SK-N-SH (cell line): ENCODE data around the gene ELANE.

ENCODE experiments used
- CTCF ChIP-seq: fragments of 200-600 bp; sonication (generic); IDR thresholded peaks from 2 replicates; pipeline ENCODE4 v1.6.1; 2017; ENCODE audit warnings: antibody characterized with exemption, mild to moderate bottlenecking, moderate library complexity
- EP300 ChIP-seq, 2 experiments: IDR thresholded peaks; 2 replicates each; pipeline versions ENCODE4 v1.4.0 to v1.6.1; 2012; ENCODE audit warnings: borderline replicate concordance in 1 of 2, low read depth in 1 of 2, low read length in 1 of 2
- EZH2phosphoT487 ChIP-seq: fragments of 200-600 bp; sonication (generic); IDR thresholded peaks from 2 replicates; pipeline ENCODE4 v1.6.1; 2017; ENCODE audit warnings: low read depth, mixed run types, mild to moderate bottlenecking, antibody characterized with exemption, moderate library complexity, borderline replicate concordance
- FOSL2 ChIP-seq: IDR thresholded peaks from 2 replicates; pipeline ENCODE4 v1.4.0; 2012; ENCODE audit warnings: low read depth, mild to moderate bottlenecking, moderate library complexity, borderline replicate concordance
- GATA2 ChIP-seq: sonication (generic); formaldehyde crosslinking; IDR thresholded peaks from 2 replicates; pipeline ENCODE4 v1.5.0; 2020; ENCODE audit warnings: mild to moderate bottlenecking, missing genetic modification reagents
- MEF2A ChIP-seq: IDR thresholded peaks from 2 replicates; pipeline ENCODE4 v1.4.0; 2012; ENCODE audit warnings: low read depth, borderline replicate concordance
- NFIC ChIP-seq: IDR thresholded peaks from 2 replicates; pipeline ENCODE4 v1.4.0; 2012; ENCODE audit warnings: borderline replicate concordance
- POLR2AphosphoS5 ChIP-seq: IDR thresholded peaks from 2 replicates; pipeline ENCODE4 v1.6.1; 2012; ENCODE audit warnings: low read depth, low read length
- RAD21 ChIP-seq: IDR thresholded peaks from 2 replicates; pipeline ENCODE4 v1.6.1; 2012; ENCODE audit warnings: mild to moderate bottlenecking, low read length
- REST ChIP-seq: IDR thresholded peaks from 2 replicates; pipeline ENCODE4 v1.6.1; 2012; ENCODE audit warnings: mild to moderate bottlenecking, low read depth, low read length, moderate library complexity
- TAF1 ChIP-seq: IDR thresholded peaks from 2 replicates; pipeline ENCODE4 v1.6.1; 2012; ENCODE audit warnings: low read depth, mild to moderate bottlenecking, low read length, moderate library complexity, borderline replicate concordance
- TCF12 ChIP-seq: IDR thresholded peaks from 2 replicates; pipeline ENCODE4 v1.4.0; 2012
- TF ChIP-seq, protein P1 (sequence below): IDR thresholded peaks from 2 replicates; pipeline ENCODE4; 2012
- TF ChIP-seq, protein P2 (sequence below): IDR thresholded peaks from 2 replicates; pipeline ENCODE4 v1.4.0; 2012; ENCODE audit warnings: low read depth

DNA sequence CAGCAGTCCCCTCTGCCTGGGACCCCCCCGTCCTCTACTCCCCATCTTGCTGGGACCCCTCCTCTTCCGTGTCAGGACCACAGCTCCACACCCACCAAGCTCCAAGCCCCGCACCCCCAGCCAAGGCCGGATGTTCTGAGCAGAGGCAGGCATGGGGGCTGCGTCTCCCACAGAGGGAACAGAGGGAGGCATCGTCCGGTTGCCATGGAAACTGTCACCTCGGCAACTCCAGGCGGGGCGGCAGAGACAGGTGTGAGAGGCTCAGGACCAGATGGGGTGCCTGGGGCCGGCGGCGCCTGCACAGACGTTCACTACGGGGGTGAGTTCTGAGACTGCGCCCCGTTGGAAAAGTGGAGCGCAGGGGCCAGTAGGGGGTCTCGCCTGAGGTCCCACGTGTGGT lies 46.6 kb downstream of the ELANE start:
- TF ChIP-seq CTCF: no peak
- no peak for TF ChIP-seq NFIC
- TF ChIP-seq EP300 (IDR thresholded peaks at IDR 0.05; ENCODE audit: borderline replicate concordance in 1 of 2, low read depth in 1 of 2, low read length in 1 of 2): no peak
- no peak for TF ChIP-seq POLR2AphosphoS5
- TF ChIP-seq TAF1: no peak
- no peak for TF ChIP-seq MEF2A
- TF ChIP-seq GATA2 (CRISPR knock-in tag): no peak
- TF ChIP-seq RAD21: no peak
- no peak for TF ChIP-seq REST
- TF ChIP-seq FOSL2: no peak
- TF ChIP-seq, protein P1, sequence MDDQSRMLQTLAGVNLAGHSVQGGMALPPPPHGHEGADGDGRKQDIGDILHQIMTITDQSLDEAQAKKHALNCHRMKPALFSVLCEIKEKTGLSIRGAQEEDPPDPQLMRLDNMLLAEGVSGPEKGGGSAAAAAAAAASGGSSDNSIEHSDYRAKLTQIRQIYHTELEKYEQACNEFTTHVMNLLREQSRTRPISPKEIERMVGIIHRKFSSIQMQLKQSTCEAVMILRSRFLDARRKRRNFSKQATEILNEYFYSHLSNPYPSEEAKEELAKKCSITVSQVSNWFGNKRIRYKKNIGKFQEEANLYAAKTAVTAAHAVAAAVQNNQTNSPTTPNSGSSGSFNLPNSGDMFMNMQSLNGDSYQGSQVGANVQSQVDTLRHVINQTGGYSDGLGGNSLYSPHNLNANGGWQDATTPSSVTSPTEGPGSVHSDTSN: no peak
- TF ChIP-seq, protein P2, sequence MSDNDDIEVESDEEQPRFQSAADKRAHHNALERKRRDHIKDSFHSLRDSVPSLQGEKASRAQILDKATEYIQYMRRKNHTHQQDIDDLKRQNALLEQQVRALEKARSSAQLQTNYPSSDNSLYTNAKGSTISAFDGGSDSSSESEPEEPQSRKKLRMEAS: no peak
- no peak for TF ChIP-seq TCF12
- no peak for TF ChIP-seq EZH2phosphoT487
